Left forelimb (tissue), 1 donor: ENCODE results near the gene HBP1.
"Not testable (repeated sequence)": the region's sequence is repeated elsewhere in the genome, so short reads cannot be mapped to it uniquely, and the experiment has no call there.

Source experiments
- DNase-seq: peaks from one replicate; pipeline ENCODE4 v3.0.0-alpha.2; 2018; ENCODE audit warnings: low spot score

The HBP1 gene

DNA sequence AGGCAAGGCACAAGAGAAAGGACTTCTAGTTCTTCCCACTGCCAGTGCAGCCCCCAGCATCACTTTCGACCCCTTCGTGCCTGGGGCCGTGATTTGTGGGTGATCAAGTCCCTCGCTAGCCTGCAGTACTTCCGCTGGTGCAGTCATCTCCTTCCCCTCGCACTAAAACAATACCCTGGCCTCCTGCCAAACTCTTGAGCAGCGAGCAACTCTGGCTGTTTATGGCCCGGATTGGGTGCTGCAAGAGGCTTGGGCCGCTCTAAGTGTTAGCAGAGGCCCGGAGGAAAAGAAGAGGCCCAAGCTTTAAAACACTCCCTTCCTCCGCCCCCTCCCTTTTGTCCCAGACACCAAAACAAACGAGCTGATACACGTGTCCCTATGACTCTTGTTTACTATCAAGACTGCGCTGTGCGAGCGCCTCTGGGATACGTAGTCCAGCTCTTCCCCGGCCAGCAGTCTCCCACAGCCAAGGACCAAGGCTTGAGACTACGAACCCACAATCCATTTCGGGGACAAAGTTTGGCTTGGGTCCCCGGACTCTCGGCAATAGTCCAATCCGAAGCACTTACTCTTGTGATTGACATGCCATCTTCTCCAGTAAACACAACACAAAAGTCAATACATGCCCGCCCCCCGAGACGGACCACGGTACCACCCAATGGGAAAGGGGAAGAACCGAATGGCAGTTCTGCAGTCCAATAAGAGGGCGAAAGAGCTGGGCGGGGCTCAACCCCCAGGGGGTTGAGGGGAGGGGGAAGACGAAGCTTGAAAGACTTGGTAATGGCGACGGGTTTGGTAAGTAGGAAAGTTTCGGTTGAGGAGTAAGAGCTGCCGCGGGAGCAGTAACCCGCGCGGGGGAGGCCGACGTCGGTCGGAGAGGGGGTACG, at the start of gene HBP1:
TSS of gene HBP1 (plus strand) at position 771 of the 887 bp plus-strand sequence. CDS start 10,891 bp downstream, outside the sequence.
- peak; percentile 99 for DNase-seq

DNA sequence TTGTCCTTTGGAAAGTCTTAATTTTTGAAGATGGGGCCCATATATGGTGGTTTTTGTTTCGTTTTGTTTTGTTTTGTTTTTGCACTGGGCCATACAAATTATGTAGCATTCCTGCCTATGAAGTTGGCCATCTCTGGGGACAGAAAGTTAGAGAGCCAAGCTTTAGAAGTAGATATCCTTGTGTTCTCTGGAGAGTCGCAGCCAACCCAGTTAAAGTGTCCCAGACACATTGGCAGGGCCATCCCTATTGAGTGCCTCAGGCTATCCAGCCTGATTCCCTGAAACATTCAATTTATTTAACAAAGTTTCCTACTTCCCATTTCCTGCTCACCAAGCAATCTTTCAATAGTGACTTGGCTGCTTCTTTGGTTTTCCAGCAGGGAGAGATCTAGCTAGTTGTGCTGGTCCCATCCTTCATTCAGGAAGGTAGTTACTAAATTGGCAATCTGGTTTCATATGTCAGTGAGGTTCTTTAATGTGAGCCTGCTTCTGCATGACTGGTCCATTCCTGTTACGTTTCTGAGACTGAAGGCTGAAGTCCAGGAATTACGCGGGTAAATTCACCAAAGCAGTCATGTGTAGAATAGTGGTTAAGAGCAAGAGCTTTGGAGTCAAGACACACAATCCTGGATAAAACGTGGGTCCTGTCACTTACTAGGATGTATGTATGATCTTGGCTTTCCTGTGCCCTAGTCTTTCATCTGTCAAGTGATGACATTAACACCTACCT, 49.3 kb upstream of the HBP1 start:
- no peak for DNase-seq

GRCh38 chr7:107122486-107122911, 46.3 kb upstream of the HBP1 start:
- DNase-seq = no peak

DNA sequence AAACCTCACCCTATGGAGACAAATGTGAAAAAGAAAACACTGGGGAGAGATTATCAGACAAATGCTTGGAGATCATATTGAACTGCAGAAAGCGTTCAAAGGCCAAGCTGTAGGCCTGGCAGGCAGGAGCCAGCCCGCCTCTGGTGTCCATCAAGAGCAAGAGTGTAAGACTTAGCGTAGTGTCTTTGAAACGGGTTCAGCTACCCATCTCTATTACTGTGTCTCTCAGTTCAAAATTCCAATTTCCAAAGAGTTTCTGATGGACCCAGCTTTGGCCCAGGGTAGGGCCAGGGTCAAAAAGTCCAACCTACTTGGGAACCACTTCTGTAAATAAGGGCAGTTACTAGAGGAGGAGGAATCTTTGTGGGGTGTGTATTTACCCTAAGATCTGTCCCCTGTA, 45.4 kb upstream of the HBP1 start:
- no peak for DNase-seq

GRCh38 chr7:107125475-107125874, 43.3 kb upstream of the HBP1 start:
- no peak for DNase-seq

- DNase-seq = no peak
Observed at GRCh38 chr7:107128217-107128616, 40.6 kb upstream of the HBP1 start.

- DNase-seq = no peak
Observed at GRCh38 chr7:107128748-107129147, 40.1 kb upstream of the HBP1 start.

DNA sequence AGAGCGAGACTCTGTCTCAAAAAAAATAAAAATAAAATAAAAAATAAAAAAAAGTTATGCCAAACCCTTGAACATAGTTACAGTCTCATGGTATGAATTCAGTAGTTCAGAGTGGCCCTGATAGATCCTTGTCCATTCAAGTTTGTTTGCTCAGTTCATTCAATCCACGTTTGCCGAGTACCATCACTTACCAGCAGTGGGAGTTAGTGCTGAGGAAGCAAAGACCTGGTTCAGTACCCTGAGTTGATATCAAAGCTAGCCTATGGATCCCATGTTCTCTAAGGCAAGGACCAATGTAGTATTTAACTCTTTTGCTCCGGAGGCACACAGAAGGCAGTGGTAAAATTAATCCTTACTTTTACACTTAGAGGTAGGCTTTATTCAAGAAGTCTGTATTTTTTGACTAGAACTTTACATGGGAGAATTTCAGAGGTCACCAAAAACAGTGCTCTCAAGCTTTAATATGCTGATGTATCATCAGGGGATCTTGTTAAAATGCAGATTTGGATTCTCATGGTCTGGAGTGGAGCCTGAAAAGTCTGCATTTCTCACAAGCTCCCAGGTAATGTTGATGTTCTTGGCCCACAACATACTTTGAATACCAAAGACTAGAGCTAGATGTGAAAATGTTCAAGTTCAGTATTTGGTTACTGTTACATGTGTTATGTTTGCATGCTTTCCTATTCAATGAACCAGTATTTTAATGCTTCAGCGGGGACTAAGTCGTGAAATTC, 38.1 kb upstream of the HBP1 start:
- DNase-seq = no peak

DNA sequence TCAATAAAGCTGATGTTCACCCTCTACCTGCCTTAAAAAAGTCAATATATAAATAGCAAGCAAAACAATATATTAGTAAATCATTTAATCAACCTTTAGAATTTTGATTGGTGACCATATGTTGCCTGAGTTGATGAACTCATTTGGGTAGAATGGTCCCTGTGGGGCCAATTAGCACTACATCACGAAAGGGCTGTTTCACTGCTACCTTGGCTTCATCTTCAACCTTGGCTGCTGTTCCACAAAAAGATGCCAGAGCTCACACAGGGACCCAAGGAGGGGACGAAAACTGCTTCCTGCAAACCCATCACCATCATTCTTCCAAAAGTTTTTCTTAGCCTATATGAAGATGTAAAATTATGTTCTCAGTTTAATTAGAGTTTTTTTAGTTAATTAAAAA, 35.4 kb upstream of the HBP1 start:
- no peak for DNase-seq

DNA sequence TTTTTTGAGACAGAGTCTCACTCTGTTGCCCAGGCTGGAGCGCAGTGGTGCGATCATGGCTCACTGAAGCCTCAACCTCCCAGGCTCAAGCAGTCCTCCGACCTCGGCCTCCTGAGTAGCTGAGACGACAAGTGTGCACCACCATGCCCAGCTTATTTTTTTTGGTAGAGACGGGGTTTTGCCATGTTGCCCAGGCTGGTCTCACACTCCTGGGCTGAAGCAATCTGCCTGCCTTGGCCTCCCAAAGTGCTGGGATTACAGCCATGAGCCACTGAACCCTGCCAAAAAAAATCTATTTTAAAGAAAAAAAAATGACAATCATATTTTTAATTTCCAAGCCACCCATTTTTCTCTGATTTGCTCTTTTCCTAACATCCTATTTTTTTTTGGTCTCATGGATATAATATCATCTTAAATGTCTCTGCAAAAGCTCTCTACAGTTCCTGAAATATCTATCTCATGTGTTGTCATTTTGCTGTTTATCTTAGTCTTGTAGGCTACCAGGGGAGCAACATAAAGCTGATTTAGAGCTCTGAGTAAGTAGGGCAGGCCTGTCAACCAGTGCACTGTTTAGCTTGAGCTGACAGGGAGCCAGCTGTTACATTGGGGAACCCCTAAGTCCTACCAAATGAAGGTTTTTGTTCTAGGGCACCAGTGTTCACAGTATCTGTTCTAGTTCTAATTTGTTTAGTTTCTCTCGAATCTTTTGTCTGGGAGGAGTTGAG, 29.9 kb upstream of the HBP1 start:
- DNase-seq = no peak

DNA sequence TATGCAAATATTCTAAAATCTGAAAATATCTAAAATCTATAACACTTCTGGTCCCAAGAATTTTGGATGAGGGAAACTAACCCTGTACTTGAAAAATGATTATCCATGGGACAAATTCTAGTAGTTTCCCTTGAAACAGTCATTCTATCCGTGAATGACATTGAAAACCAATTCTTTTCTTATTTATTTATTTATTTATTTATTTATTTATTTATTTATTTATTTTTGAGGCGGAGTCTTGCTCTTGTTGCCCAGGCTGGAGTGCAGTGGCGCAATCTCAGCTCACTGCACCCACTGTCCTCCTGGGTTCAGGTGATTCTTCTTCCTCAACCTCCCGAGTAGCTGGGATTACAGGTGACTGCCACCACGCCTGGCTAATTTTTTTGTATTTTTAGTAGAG, 24.9 kb upstream of the HBP1 start:
- DNase-seq = not testable (repeated sequence)

DNA sequence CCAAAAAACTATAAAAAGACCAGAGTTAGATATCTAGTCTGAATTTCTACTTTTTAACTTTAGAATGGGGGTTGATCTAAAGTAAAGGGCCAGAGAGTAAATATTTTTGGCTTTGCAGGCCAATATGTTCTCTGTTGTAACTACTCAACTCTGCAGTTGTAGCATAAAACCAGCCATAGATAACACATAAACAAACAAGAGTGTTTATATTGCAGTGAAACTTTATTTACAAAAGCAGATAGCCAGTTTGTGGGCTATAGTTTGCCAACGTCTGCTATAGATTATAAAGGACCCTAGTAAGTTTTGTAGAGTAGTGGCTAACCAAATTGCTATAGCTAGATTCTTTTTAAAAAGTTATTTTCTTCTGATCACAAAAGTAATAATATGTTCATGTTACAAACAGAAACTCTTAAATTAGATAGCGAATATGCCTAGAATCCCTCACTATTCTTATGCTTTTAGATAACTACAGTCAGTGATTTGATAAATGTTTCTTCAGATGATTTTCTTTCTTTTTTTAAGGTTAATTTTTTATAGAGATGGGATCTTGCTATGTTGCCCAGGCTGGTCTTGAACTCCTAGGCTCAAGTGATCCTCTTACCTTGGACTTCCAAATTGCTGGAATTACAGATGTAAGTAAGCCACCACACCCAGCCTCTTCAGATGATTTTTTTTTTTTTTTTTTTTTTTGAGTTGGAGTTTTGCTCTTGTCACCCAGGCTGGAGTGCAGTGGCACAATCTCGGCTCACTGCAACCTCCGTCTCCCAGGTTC, 23.6 kb upstream of the HBP1 start:
- no peak for DNase-seq

DNA sequence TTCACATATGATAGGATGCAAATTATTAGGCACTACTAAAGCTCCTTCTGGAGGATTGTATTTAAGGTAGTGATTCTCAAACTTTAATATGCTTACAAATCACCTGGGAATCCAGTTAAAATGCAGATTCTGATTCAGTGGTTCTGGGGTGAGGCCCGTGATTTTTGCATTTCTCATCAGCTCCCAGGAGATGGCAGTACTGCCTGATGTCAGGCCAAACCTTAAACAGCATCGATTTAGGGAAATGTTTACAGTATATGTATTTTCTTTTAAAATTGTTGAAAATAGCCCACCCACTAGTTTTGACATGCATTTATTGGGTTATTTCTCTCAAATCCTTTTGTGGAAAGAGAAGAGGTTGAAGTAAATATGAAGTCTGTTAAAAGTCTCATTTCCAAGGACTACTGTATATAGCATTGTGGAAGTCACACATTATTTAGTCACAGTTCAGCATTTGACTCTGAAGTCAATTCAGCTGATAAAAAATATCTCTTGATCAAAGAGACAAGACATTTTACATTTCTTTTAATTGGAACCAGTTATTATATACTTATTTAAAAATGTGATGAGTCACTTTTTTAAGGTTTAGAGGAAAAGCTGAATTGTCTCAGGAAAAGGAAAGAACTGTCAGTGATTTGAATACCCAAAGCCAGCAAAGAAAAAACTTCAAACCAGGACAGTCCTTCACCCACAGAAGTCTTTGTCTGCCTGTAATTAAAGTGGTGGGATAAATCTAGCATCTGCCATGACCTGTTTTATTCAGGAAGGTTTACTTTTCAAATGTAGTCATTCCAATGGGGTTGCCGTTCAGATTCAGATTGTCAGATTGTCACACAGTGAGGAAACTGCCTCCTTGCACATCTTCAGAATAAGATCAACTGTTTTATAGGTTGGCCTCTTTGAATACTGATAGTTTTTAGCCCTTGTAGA, 21.1 kb upstream of the HBP1 start:
- DNase-seq = no peak

GRCh38 chr7:107148721-107149120, 20.1 kb upstream of the HBP1 start:
- DNase-seq = no peak

DNA sequence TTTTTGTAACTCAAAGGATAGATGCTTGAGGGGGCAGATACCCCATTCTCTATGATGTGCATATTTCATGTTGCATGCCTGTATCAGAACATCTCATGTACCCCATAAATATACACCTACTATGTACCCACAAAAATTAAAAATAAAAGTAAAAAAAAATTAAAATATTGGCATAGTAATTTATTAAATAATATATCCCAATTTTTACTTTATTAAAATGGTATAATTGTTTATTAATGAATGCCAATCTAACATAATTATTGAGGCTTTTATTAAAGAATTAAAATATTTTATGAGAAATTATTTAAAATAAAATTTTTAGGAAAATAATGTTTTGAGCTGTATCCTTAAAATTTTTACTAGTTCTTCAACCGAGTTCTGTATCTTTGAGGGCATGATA, 18.9 kb upstream of the HBP1 start:
- DNase-seq = no peak

- no peak for DNase-seq
Observed at GRCh38 chr7:107150375-107151073, 18.3 kb upstream of the HBP1 start.

DNA sequence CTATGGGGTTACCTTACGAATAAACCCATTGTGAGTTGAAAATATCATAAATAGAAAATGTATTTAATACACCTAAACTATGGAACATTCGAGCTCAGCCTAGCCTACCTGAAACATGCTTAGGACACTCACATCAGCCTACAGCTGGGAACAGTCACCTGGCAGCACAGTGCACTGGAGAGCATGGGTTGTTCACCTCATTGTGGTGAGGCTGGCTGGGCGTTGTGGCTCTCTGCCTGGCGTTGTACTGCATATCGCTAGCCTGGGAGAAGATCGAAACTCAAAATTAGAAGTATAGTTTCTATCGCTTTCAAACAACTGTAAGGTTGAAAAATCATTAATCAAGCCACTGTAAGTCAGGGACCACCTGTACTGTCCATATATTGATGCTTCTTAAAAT, 17.3 kb upstream of the HBP1 start:
- DNase-seq = no peak

GRCh38 chr7:107152011-107152410, 16.8 kb upstream of the HBP1 start:
- no peak for DNase-seq

DNA sequence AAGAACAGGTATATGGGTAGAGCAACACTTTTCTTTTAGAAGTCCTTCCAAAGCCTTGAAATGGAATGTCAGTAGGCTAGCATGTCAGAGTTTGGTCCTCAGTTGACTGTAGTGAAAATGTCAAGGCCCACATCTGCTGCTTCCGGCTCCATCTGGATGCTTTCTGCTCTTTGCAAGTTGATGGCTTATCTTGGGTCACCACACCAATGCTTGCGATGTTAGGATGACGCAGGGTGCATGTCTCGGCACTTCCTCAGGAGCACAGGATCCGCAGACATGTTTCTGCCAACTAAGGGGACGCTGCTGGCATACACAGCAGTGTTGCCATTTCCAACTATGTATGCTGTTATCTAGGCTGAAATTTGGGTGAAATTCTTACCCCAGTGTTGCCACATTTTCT, 14.0 kb upstream of the HBP1 start:
- DNase-seq = no peak
